Spleen (tissue), 7 donors: ENCODE data around the gene ISG20L2.

Experiments
- POLR2A ChIP-seq, 3 donors: fragments of 450-650 bp; IDR thresholded peaks; one replicate each; pipeline ENCODE4 v1.5.1; 2017; ENCODE audit warnings: antibody characterized with exemption in 3 of 3, mild to moderate bottlenecking in 1 of 3
- TF ChIP-seq, protein P1 (sequence below), 11 experiments: fragments of 200-600 bp in 7 of 11; fragments of 450-650 bp in 4 of 11; sonication (generic) in 4 of 11; IDR thresholded peaks in 8 of 11; conservative IDR thresholded peaks in 3 of 11; 1 replicate in 7 of 11; 2 replicates in 4 of 11; pipeline versions ENCODE4 v1.4.0 to v1.8.0; 2016 to 2021; ENCODE audit warnings: antibody characterized with exemption in 11 of 11, inconsistent platforms in 4 of 11, mild to moderate bottlenecking in 1 of 11
- donor health status: DM: no; HTN: no; CAD: no; lungs with moderate emphysema.
- donor health status: DM: no; HTN: no; CAD: no.
- donor health status: DM: no; HTN: no; CAD: no.

DNA sequence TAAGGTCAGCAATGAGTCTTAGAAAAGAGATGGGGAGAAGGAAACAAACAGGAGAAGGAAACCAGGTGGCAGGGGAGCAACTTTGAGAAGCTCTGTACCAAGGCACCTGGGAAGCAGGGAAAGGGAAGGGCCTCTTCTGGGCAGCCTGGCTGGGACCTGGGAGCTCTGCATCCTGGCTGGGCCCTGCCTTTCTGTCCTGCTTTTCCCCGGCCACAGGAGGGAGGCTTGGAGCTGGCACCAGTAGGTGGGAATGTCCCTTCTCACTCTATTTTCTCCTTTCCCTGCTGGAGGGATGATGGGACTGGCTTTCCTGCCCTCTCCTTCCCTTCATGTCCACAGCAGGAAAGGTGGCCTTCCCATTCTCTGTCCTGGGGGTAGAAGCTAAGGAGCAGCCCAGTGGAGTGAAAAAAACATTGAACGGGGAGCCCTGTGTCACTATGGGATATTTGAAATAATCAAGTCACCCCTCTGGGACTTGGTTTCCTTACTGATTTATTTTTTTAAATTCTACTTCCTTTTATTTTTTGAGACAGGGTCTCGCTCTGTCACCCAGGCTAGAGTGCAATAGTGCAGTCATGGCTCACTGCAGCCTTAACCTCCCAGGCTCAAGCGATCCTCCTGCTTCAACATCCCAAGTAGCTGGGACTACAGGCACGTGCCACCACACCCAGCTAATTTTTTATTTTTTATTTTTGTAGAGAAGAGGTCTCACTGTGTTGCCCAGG is 46.2 kb downstream of the ISG20L2 start:
- TF ChIP-seq, protein P1, sequence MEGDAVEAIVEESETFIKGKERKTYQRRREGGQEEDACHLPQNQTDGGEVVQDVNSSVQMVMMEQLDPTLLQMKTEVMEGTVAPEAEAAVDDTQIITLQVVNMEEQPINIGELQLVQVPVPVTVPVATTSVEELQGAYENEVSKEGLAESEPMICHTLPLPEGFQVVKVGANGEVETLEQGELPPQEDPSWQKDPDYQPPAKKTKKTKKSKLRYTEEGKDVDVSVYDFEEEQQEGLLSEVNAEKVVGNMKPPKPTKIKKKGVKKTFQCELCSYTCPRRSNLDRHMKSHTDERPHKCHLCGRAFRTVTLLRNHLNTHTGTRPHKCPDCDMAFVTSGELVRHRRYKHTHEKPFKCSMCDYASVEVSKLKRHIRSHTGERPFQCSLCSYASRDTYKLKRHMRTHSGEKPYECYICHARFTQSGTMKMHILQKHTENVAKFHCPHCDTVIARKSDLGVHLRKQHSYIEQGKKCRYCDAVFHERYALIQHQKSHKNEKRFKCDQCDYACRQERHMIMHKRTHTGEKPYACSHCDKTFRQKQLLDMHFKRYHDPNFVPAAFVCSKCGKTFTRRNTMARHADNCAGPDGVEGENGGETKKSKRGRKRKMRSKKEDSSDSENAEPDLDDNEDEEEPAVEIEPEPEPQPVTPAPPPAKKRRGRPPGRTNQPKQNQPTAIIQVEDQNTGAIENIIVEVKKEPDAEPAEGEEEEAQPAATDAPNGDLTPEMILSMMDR (IDR thresholded peaks at IDR 0.05 in 8 of 11, conservative IDR thresholded peaks at IDR 0.05 in 3 of 11), result no peak
- TF ChIP-seq POLR2A (IDR thresholded peaks at IDR 0.05), result no peak
